GM10248 (cell line): ENCODE data around the gene PRG2.

Experiments
- CTCF ChIA-PET: fragments of 300-600 bp; sonication (Branson Sonifier 250); formaldehyde crosslinking; extraction: SDS; loops from one replicate; lab custom pipeline; 2021; ENCODE audit warnings: antibody characterized with exemption; lab: Yijun Ruan, JAX
- POLR2A ChIA-PET: fragments of 350-650 bp; sonication (Branson Sonifier 250); formaldehyde crosslinking; extraction: SDS; loops from one replicate; lab custom pipeline; 2020; ENCODE audit warnings: antibody characterized with exemption; lab: Yijun Ruan, JAX
- DNase-seq: peaks from one replicate; pipeline ENCODE4 v3.0.0; 2012; ENCODE audit errors: extremely low spot score
- CTCF ChIP-seq: IDR thresholded peaks from 2 replicates; pipeline ENCODE4 v1.5.1; 2012; ENCODE audit warnings: mild to moderate bottlenecking, low read depth; ENCODE audit errors: extremely low read depth, missing control alignments, control extremely low read depth

Gene PRG2

GRCh38 chr11:57360991-57361390 is 29.5 kb downstream of the PRG2 start:
- CTCF ChIA-PET = interaction anchor here (1.4 to 6.2 kb wide), 7 partner anchors 10 to 283 kb away, joined by 3 to 32 read pairs (median 4); no protein-coding TSS in a partner anchor

GRCh38 chr11:57359896-57360690 is 30.4 kb downstream of the PRG2 start:
- no peak for DNase-seq
- TF ChIP-seq CTCF = no peak
- CTCF ChIA-PET = interaction anchor here (1.2 to 6.2 kb wide), 6 partner anchors 9 to 284 kb away, joined by 4 to 32 read pairs (median 4); no protein-coding TSS in a partner anchor
- POLR2A ChIA-PET = no interaction called here

More at GRCh38 chr11:57360991-57361390, 29.5 kb downstream of the PRG2 start:
- DNase-seq = no peak
- no peak for TF ChIP-seq CTCF
- POLR2A ChIA-PET = no interaction called here

- ChIA-PET CTCF (interaction anchor here (1.0 to 6.2 kb wide), 6 partner anchors 8 to 519 kb away, joined by 3 to 32 read pairs (median 4); no protein-coding TSS in a partner anchor), POLR2A (no interaction called here)
Observed at GRCh38 chr11:57359396-57359795, 31.1 kb downstream of the PRG2 start.

GRCh38 chr11:57358991-57359390 is 31.5 kb downstream of the PRG2 start:
- no peak for DNase-seq
- POLR2A ChIA-PET = no interaction called here
- TF ChIP-seq CTCF = no peak
- CTCF ChIA-PET = interaction anchor here (1.0 to 6.2 kb wide), 6 partner anchors 8 to 518 kb away, joined by 3 to 32 read pairs (median 4); no protein-coding TSS in a partner anchor

More at GRCh38 chr11:57359396-57359795, 31.1 kb downstream of the PRG2 start:
- TF ChIP-seq CTCF = no peak
- DNase-seq = no peak

- ChIA-PET POLR2A (no interaction called here), CTCF (interaction anchor here (1.0 to 6.2 kb wide), 7 partner anchors 8 to 518 kb away, joined by 3 to 32 read pairs (median 4); no protein-coding TSS in a partner anchor)
- TF ChIP-seq CTCF = no peak
- DNase-seq = no peak
Observed at GRCh38 chr11:57358543-57358961, 31.9 kb downstream of the PRG2 start.

- ChIA-PET CTCF (interaction anchor here (1.1 to 6.2 kb wide), 6 partner anchors 8 to 210 kb away, joined by 3 to 32 read pairs (median 3); partner anchors contain the start of genes P2RX3 and UBE2L6), POLR2A (interaction anchor here (0.5 kb wide), 1 partner anchor 43 kb away, joined by 5 read pairs; no protein-coding TSS in a partner anchor)
- no peak for TF ChIP-seq CTCF
- no peak for DNase-seq
Observed at GRCh38 chr11:57357856-57358255, 32.6 kb downstream of the PRG2 start.
